ENCODE results near the gene DLD.
"Not testable (repeated sequence)": the region's sequence is repeated elsewhere in the genome, so short reads cannot be mapped to it uniquely, and the experiment has no call there.

DLD gene

GRCh38 chr7:107945332-107945731 is 54.3 kb downstream of the DLD start:
- no peak for DNase-seq (ENCODE audit: low read depth in 2 of 2)

- DNase-seq (ENCODE audit: low read depth in 2 of 2) = no peak
Observed at GRCh38 chr7:107946451-107946850, 55.5 kb downstream of the DLD start.

GRCh38 chr7:107946881-107947280 is 55.9 kb downstream of the DLD start:
- no peak for DNase-seq (ENCODE audit: low read depth in 2 of 2)

- DNase-seq (ENCODE audit: low read depth in 2 of 2) = no peak
Observed at GRCh38 chr7:107948645-107949442, 57.9 kb downstream of the DLD start.

- no peak for DNase-seq (ENCODE audit: low read depth in 2 of 2)
Observed at GRCh38 chr7:107949443-107949935, 58.5 kb downstream of the DLD start.

- no peak for DNase-seq (ENCODE audit: low read depth in 2 of 2)
Observed at GRCh38 chr7:107951172-107951787, 60.3 kb downstream of the DLD start.

GRCh38 chr7:107951896-107952295 is 60.9 kb downstream of the DLD start:
- DNase-seq (ENCODE audit: low read depth in 2 of 2) = no peak

GRCh38 chr7:107953265-107953923 is 62.4 kb downstream of the DLD start:
- DNase-seq (ENCODE audit: low read depth in 2 of 2) = no peak

GRCh38 chr7:107953924-107954303 is 62.9 kb downstream of the DLD start:
- no peak for DNase-seq (ENCODE audit: low read depth in 2 of 2)

- DNase-seq (ENCODE audit: low read depth in 2 of 2) = no peak
Observed at GRCh38 chr7:107955394-107955793, 64.4 kb downstream of the DLD start.

- DNase-seq (ENCODE audit: low read depth in 2 of 2) = not testable (repeated sequence)
Observed at GRCh38 chr7:107956950-107957349, 66.0 kb downstream of the DLD start.

GRCh38 chr7:107957436-107957835 is 66.5 kb downstream of the DLD start:
- DNase-seq (ENCODE audit: low read depth in 2 of 2) = no peak

- no peak for DNase-seq (ENCODE audit: low read depth in 2 of 2)
Observed at GRCh38 chr7:107958764-107959526, 68.0 kb downstream of the DLD start.

GRCh38 chr7:107959527-107959898 is 68.5 kb downstream of the DLD start:
- DNase-seq (ENCODE audit: low read depth in 2 of 2) = no peak

- no peak for DNase-seq (ENCODE audit: low read depth in 2 of 2)
Observed at GRCh38 chr7:107960272-107960671, 69.3 kb downstream of the DLD start.

- no peak for DNase-seq (ENCODE audit: low read depth in 2 of 2)
Observed at GRCh38 chr7:107961405-107961804, 70.4 kb downstream of the DLD start.

GRCh38 chr7:107962817-107963216 is 71.8 kb downstream of the DLD start:
- no peak for DNase-seq (ENCODE audit: low read depth in 2 of 2)

- no peak for DNase-seq (ENCODE audit: low read depth in 2 of 2)
Observed at GRCh38 chr7:107964510-107964909, 73.5 kb downstream of the DLD start.

- no peak for DNase-seq (ENCODE audit: low read depth in 2 of 2)
Observed at GRCh38 chr7:107966711-107967110, 75.7 kb downstream of the DLD start.

- no peak for DNase-seq (ENCODE audit: low read depth in 2 of 2)
Observed at GRCh38 chr7:107967420-107967819, 76.4 kb downstream of the DLD start.

GRCh38 chr7:107968449-107968848 is 77.5 kb downstream of the DLD start:
- DNase-seq (ENCODE audit: low read depth in 2 of 2) = no peak

GRCh38 chr7:107969856-107970255 is 78.9 kb downstream of the DLD start:
- DNase-seq (ENCODE audit: low read depth in 2 of 2) = no peak

Data from stimulated activated CD4-positive, alpha-beta T cell treated with anti-CD3 and anti-CD28 coated beads, Interleukin-15, amount 100 ng/mL, for 48 hours (primary cell).